ENCODE measurements around the gene PARD3. TPM values are rescaled to one million over a fixed set of nuclear protein-coding genes. Genes with fewer than 3 reads are reported as not detected.

PARD3 gene
- total RNA-seq, 2 experiments from 2014 or later, result 0.61 to 0.63 TPM

DNA sequence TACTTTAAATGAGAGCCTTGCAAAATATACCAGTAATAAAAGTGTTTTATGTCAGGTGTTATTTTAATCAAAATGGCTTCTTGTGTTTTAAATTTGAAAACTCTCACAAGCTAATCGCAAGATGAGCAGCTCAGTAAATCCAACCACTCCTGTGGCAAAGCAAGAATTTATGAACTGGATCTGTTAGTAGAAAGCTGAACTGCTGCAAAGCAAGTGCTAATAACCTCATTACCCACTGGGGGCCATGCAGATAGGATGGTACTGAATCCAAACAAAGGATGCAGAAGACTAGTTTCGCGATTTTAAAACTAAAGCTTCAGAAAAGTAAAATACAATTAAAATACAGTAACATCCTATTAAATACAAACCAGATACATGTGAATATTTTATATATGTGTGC lies 468.0 kb downstream of the PARD3 start:
- POLR2A ChIA-PET, result no interaction called here
- CTCF ChIA-PET, result no interaction called here

DNA sequence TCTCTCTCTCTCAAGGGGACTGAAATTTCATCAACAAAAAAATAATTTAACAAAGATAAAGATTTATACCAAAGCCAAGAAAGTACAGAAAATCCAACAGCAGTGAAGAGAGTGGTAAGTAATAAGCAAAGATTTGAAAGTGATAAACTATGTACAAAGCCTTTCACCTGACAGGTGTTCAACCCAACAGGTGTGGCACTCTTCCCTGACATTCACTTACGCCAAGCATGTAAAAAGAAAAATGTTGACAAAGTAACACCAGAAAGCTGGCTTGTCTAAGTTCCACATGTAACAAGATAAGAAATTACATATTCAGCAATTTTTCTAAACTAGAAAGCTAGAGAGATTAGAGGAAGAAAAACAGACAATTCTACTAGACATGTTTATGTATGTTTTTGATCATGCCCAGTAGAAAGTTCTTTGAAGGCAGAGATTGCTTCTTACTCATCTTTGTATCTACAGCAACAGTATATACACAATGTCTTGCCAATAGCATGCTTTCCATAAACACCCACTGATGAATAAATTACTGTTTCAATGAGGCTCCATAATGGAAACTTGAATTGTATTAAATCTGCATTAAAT lies 468.5 kb downstream of the PARD3 start:
- CTCF ChIA-PET, result no interaction called here
- POLR2A ChIA-PET, result no interaction called here

GRCh38 chr10:34345383-34345782 lies 469.7 kb downstream of the PARD3 start:
- POLR2A ChIA-PET, result no interaction called here
- CTCF ChIA-PET, result no interaction called here

DNA sequence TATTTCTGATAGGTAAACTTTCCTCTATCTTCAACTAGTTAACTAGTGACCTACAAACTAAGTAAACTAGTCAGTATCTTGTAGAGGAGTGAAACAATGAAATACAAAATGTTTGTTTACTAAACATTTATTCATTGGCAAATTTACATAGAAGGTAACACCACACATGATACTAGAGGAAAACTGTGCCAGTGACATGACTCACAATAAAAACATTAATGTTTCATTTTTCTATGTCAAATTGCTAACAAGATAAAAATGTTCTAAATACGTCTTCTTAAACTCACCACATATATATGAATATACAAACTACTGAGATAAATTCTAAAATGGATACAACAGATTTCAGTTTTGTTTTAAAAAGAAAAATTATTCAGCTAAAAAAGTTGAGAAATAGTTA lies 471.3 kb downstream of the PARD3 start:
- POLR2A ChIA-PET, result no interaction called here
- CTCF ChIA-PET, result no interaction called here

DNA sequence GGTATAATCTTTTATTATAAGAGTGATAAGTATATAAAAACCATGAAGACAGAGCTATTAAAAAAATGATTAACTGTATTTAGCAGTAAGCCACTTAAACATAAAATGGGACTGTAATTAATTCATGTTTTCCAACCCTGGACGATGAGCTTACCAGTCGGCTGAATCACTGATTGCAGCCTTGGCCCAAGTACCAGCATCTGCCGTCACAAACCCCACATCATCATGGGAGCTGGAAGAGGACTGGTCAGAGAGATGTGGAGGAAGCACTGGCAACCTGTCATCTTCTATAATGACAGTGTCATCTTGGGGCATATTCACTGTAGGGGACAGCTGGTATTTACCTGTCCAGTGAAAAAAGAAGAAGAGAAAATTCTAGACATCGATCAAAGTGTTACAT lies 473.6 kb downstream of the PARD3 start:
- ChIA-PET CTCF (no interaction called here), POLR2A (no interaction called here)

DNA sequence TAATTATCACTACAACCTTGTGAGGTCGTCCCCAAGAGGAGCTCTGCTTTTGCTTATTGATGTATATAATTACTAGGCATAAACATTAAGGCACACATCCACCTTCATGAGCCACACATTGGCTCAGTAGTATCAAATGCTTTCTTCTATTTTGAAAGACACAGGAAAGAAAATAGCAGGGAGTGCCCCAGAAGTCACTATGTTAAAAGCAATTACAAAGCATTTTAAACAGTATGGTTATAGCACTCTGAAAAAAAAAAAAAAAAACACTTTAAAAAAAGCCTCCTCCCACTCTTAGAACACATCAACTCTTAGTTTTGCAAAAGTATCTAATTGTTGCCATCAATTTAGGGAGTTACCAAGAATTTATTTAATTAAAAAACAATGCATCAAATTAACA lies 474.2 kb downstream of the PARD3 start:
- ChIA-PET POLR2A (no interaction called here), CTCF (no interaction called here)

GRCh38 chr10:34339816-34340553 lies 475.1 kb downstream of the PARD3 start:
- CTCF ChIA-PET, result no interaction called here
- POLR2A ChIA-PET, result no interaction called here

DNA sequence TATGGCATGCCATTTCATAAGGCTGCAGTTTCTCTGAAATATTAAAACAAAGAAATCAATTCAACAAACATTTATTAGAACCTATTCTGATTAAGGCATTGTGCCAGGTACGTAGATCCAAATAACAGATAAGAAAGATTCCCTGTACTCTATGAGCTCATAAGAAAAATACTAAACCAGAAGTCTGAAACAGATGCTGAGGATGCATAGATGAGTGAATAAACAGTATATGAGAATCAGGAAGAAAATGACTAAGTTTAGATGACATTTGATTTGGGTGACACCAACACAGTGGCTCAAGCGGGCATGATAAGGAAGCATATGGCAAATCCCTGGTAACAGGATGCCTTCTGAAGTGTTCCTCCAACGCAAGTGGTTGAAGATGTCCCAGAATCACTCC lies 477.2 kb downstream of the PARD3 start:
- ChIA-PET POLR2A (no interaction called here), CTCF (no interaction called here)

GRCh38 chr10:34335960-34336690 lies 479.0 kb downstream of the PARD3 start:
- ChIA-PET POLR2A (no interaction called here), CTCF (no interaction called here)

- CTCF ChIA-PET, result no interaction called here
- POLR2A ChIA-PET, result no interaction called here
These were observed 480.2 kb downstream of the PARD3 start for GRCh38 chr10:34334908-34335307.

GRCh38 chr10:34333513-34333912 lies 481.6 kb downstream of the PARD3 start:
- ChIA-PET POLR2A (no interaction called here), CTCF (no interaction called here)

GRCh38 chr10:34327184-34327583 lies 487.9 kb downstream of the PARD3 start:
- CTCF ChIA-PET, result no interaction called here

DNA sequence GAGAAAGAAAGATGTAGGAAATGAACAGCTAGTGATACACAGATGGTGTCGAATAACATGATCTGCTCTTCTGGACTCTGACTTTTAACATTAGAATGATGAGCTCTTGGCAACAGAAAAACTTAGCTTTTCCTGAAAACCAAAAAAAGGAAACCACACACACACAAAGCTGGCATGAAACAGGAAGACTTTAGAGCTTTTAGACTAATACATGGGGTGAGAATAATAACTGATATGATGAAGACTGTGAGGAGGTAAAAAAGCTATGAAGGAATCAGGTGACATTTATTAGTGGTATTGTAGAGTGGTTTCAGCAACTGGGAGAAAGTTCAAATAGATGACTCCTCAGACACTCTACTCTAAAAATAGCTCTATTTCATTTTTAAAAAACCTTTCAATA lies 491.9 kb downstream of the PARD3 start:
- ChIA-PET POLR2A (no interaction called here), CTCF (no interaction called here)

More at GRCh38 chr10:34327184-34327583, 487.9 kb downstream of the PARD3 start:
- POLR2A ChIA-PET, result no interaction called here

DNA sequence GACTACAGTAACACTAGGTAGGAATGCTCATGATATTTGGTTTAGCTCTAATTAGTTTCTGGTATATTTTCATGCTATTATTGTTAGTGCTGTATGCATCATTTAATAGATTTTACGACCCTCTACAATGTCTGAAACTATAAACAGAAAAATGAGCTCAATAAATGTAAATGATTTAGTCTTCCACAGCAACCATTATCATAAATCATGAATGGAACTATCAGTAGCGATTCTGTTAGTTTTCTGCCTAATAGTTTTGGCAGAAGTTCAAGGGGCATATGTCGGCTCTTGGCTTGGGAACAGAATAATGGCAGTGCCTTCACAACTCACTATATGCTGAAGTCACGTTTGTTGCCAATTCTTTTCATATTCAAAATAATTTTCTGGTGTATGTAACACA lies 494.8 kb downstream of the PARD3 start:
- ChIA-PET CTCF (no interaction called here), POLR2A (no interaction called here)

- CTCF ChIA-PET, result no interaction called here
- POLR2A ChIA-PET, result no interaction called here
These were observed 495.8 kb downstream of the PARD3 start for GRCh38 chr10:34319197-34319846.

GRCh38 chr10:34316154-34316553 lies 498.9 kb downstream of the PARD3 start:
- ChIA-PET POLR2A (no interaction called here), CTCF (no interaction called here)

DNA sequence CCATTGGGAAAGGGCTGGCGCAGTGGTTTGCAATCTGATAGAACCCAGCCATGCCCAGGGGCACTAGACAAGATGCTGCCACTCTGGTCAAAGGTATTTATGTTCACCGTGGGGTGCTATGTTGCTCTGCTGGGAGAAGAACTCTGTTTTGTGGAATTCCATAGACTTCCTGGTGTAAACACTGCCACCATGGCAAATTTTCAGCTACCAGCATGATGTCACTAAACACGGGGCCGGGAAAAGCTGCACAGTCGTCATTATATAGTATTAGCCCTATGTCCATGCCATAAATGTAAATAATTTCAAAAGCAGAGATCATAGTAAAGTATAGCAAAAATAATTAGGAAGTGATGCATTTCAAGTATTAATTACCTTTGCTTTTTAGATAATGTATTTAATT lies 500.6 kb downstream of the PARD3 start:
- ChIA-PET CTCF (no interaction called here), POLR2A (no interaction called here)

DNA sequence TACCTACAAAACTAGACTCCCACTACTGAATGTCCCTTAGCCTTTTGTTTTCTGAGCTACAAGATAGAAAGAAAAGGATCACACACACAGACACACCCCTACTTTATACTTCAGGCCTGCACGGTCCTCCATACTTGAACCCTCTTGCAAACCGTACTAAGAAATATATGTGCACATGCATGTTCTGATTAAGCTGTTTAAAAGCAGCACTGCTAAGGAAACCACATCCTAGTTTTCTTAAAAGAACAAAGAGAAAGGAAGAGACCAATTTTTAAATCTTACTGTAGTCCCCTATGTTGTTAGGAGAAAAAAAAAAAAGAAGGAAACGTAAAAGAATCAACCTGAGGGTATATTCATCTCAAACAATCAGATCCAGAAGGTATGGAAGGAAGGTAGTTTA lies 501.2 kb downstream of the PARD3 start:
- CTCF ChIA-PET, result no interaction called here
- POLR2A ChIA-PET, result no interaction called here

- CTCF ChIA-PET, result no interaction called here
- POLR2A ChIA-PET, result no interaction called here
These were observed 501.7 kb downstream of the PARD3 start for GRCh38 chr10:34313353-34313752.

DNA sequence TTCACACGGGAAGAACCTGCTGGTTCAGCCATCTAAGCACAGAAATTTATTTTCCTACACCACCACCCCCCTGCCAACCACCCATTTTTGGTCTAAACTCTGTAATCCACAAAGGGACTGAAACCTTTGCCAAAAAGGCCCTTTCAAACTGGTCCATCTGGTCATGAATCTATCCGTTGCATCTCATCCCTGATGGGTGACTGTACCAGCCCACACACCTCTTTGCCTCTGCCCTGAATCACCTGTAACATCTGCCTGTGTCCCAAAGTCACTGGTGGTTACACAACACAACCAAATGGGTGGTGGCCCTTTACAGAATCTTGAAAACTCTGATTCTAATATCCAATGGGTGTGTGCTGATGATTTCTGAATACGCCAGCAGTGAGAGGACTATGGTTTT lies 503.4 kb downstream of the PARD3 start:
- CTCF ChIA-PET, result no interaction called here
- POLR2A ChIA-PET, result no interaction called here

DNA sequence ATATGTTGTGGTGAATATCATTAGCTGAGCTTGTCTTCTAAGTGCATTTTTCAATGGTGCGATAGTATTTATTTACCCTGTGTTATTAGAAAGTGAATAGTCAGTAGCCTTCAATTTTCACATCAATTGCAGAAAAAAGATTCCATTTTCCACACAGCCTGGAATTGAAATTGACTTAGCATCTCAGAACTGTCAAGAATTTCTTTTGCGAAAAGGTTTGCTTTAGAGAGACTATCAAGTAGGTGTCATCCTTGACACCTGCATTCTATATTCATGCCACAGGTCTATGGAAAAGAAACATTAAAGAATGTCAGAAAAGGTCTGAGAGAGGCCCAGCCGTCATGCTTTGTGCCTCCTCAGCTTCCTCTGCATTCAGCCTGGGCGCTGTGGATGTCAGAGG lies 504.9 kb downstream of the PARD3 start:
- ChIA-PET POLR2A (no interaction called here), CTCF (no interaction called here)
